NCI-H510A (cell line): ENCODE results near the gene DLL3.

Source experiments
- DNase-seq: peaks from one replicate; lab custom pipeline; 2025; lab: John Stamatoyannopoulos, UW

Gene DLL3

DNA sequence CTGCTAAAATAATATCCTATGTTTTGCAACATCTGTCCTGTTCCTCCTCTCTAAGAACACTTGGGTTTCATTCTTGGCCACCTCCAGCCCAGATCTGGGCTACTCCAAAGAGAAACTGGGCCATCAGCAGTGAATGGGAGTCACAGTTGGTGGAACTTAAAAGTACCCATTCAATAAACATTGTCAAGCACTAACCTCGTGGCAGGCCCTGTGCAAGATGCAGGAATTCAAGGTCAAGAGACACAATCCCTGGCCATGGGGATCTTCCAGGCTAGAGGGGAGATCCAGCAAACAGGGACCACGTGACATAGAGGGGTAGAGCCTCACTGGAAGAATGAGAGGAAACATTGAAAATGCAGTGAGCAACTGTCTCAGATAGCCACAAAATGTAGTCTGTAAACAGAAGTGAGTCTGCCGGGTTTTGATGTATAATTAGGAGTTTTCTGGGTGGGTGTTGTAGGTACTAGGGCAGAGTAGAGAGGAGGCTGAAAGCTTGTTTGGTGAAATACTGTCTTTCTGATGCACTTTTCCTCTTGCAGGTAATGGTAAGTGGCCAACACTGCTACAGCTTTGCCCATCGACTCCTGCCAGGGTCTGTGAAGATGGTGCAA is 56.1 kb downstream of the DLL3 start:
- no peak for DNase-seq

DNA sequence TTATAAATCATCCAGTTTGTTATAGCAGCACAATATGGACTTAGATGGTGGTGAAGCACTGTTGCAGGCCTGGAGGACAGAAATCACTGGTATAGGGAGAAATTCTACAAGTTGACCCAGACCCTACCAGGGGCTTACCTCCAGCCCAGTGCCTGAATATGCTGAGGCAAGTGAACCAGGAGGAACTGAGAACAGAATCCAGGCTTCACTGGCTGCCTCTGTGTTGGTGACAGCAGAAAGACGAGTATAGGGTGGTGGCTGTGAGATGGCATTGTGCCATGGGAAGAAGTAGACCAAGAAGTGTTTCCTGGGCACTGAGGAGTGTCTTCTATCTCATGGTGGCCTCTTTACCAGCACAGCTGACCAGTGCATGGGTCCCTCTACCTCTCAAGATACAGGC is 57.1 kb downstream of the DLL3 start:
- DNase-seq = no peak
